ENCODE results near the gene ADAMTS17.

The ADAMTS17 gene

GRCh38 chr15:100284701-100285100, 57.1 kb downstream of the ADAMTS17 start:
- Mint-ChIP-seq H3K9me3 (peaks cover 4% of the 10 kb centered on the region), H3K4me1 (no peaks in the 10 kb centered on the region), H3K36me3 (no peaks in the 10 kb centered on the region), H3K27me3 (peaks cover 4% of the 10 kb centered on the region), H3K4me3 (no peak overlapping the region), H3K27ac (no peak overlapping the region)
- ATAC-seq (ENCODE audit: low read depth) (no peak), DNase-seq (ENCODE audit: low spot score in 2 of 2) (no peak)

DNA sequence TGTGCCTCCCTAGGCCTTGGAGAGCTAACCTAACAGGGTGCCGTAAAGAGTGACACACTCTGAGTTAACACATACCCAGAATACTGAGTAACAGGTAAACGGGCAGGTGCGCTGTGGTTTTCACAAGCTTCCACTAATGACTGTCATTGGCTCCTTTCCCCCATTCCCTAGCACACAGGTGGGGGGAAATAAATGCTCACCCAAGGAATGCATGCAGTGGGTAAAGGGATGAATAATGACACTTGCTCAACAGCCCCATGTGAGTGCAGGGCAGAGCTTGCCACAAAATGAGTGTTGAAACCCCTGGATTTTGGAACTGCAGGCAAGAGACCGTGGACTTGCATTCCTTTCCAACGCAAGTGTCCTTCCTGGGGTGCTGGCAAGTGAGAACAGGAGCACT, 57.6 kb downstream of the ADAMTS17 start:
- ATAC-seq (ENCODE audit: low read depth) = no peak
- no peak for DNase-seq (ENCODE audit: low spot score in 2 of 2)
- no peaks in the 10 kb centered on the region for H3K4me1 Mint-ChIP-seq
- no peak overlapping the region for H3K4me3 Mint-ChIP-seq
- no peaks in the 10 kb centered on the region for H3K36me3 Mint-ChIP-seq
- peaks cover 2% of the 10 kb centered on the region for H3K9me3 Mint-ChIP-seq
- no peak overlapping the region for H3K27ac Mint-ChIP-seq
- H3K27me3 Mint-ChIP-seq = peaks cover 4% of the 10 kb centered on the region

GRCh38 chr15:100281096-100281917, 60.5 kb downstream of the ADAMTS17 start:
- Mint-ChIP-seq H3K9me3 (no peaks in the 10 kb centered on the region), H3K27me3 (peaks cover 4% of the 10 kb centered on the region), H3K36me3 (no peaks in the 10 kb centered on the region), H3K4me1 (no peaks in the 10 kb centered on the region), H3K4me3 (no peak overlapping the region), H3K27ac (no peak overlapping the region)
- ATAC-seq (ENCODE audit: low read depth) (no peak), DNase-seq (ENCODE audit: low spot score in 2 of 2) (no peak)

DNA sequence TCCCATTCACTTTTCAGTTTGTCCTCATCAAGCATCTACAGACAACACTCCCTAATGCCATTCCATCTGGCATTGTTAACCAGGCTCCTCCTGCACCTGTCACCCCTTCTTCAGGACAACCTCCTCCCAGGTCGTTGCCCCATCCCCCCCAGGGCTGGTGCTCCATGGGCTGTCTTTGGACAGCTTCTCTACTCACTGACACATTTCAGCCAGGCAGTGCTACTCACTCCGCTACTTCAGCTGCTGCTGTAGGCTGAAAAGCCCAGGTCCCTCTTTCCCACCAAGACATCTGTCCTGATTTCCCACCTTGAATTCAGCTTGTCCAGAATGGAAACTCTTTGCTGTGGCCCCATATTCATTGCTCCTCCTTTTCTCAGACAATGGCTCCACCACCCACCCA, 61.9 kb downstream of the ADAMTS17 start:
- no peaks in the 10 kb centered on the region for H3K36me3 Mint-ChIP-seq
- no peak overlapping the region for H3K27ac Mint-ChIP-seq
- no peaks in the 10 kb centered on the region for H3K9me3 Mint-ChIP-seq
- H3K27me3 Mint-ChIP-seq = peaks cover 8% of the 10 kb centered on the region
- no peak overlapping the region for H3K4me3 Mint-ChIP-seq
- no peak for ATAC-seq (ENCODE audit: low read depth)
- no peaks in the 10 kb centered on the region for H3K4me1 Mint-ChIP-seq
- no peak for DNase-seq (ENCODE audit: low spot score in 2 of 2)

DNA sequence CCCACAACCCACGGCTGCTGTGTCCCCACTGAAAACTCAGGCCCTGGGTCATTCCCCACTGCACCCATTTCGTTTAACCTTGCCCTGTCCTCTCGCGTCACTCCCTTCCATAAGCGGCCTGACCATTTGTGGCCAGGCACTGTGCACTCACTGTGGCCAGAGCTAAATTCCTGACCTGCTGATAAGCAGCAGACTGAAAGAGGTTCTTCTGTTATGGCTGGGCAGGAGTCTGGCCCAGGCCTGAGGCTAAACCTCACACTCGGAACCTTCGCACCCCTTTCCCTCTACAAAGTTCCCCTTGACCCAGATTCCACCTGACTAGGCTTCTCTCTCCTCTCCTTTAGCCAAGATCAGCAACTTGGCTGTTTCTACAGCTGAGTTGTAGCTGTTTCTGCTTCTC, 62.3 kb downstream of the ADAMTS17 start:
- no peaks in the 10 kb centered on the region for H3K9me3 Mint-ChIP-seq
- peaks cover 8% of the 10 kb centered on the region for H3K27me3 Mint-ChIP-seq
- no peaks in the 10 kb centered on the region for H3K4me1 Mint-ChIP-seq
- DNase-seq (ENCODE audit: low spot score in 2 of 2) (no peak), ATAC-seq (ENCODE audit: low read depth) (no peak)
- no peak overlapping the region for H3K27ac Mint-ChIP-seq
- no peak overlapping the region for H3K4me3 Mint-ChIP-seq
- H3K36me3 Mint-ChIP-seq = no peaks in the 10 kb centered on the region

DNA sequence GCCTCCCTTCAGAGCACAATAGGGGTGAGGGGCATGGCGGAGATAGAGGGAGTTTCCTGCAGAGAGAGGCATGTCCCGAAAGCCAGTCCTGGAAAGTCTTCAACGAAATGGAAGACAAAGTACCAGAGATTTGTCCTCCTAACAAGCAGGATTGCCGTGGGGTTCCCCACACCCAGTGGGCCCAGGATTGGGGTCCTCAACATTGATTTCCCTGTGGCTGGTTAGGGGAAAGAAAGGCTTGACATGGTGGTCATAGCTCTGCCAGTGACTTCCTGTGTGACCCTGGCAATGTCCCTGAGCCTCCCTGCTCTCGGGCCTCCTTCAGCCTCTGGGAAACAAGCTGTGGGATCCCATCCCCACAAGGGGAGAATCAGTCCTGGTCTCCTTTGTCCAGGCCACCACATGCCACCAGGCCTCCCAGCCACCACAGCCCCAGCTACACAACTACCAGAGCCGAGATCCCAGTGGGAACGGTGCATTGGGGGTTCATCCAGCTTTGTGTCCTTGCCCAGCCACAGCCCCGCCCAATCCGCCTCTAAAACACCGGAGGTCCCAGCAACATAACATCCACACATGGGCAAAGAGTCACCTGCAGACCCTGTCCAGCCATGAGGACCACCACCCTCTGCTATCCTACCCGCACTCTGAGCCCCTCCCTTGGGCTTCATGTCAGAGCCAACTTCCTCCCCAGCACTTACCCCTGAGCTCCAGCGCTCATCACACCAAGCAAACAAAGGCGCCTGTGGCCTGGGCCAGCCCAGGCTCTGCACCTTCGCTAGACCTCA, 63.0 kb downstream of the ADAMTS17 start:
- Mint-ChIP-seq H3K4me1 (no peaks in the 10 kb centered on the region), H3K27ac (no peak overlapping the region), H3K9me3 (peaks cover 1% of the 10 kb centered on the region), H3K4me3 (no peak overlapping the region), H3K36me3 (no peaks in the 10 kb centered on the region), H3K27me3 (peaks cover 8% of the 10 kb centered on the region)
- DNase-seq (ENCODE audit: low spot score in 2 of 2) (no peak), ATAC-seq (ENCODE audit: low read depth) (no peak)

DNA sequence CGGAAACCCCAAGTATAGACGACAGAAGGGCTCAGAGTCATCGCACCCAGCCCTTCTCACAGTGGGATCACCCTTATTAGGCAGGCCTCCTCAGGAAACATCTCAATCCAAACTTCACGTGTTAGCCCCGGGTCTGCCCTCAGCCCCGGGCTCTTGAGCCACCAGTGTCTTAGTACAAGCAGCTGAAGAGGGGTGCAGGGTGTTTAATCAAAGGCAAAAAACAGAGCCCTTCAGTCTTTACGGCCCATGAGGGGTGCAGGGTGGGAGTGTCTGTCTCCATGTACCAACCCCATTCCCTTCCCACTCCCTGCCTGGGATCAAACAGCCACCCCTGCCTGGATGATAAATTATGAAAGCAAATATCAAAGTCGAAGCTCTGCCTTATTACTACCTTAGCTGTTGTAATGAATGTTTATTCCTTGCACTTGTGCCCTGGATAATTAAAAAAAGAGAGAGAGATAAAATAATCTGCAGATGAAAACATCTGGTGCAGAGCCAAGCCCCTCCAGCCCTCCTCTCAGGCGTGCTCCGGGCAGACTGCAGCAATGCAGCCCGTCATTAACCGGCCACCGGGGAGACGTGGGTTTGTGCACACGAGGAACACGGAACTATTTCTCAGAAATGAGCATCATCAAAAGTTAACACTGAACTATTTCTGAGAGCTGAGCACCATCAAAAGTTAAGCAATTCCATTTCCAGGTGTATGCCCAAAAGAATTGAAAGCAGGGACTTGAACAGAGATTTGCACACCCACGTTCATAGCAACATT, 64.5 kb downstream of the ADAMTS17 start:
- peaks cover 8% of the 10 kb centered on the region for H3K27me3 Mint-ChIP-seq
- no peaks in the 10 kb centered on the region for H3K36me3 Mint-ChIP-seq
- no peak for ATAC-seq (ENCODE audit: low read depth)
- H3K27ac Mint-ChIP-seq = no peak overlapping the region
- H3K4me1 Mint-ChIP-seq = no peaks in the 10 kb centered on the region
- DNase-seq (ENCODE audit: low spot score in 2 of 2) = no peak
- H3K4me3 Mint-ChIP-seq = no peak overlapping the region
- H3K9me3 Mint-ChIP-seq = peaks cover 14% of the 10 kb centered on the region

- peaks cover 8% of the 10 kb centered on the region for H3K27me3 Mint-ChIP-seq
- DNase-seq (ENCODE audit: low spot score in 2 of 2) (no peak), ATAC-seq (ENCODE audit: low read depth) (no peak)
- H3K4me3 Mint-ChIP-seq = no peak overlapping the region
- no peaks in the 10 kb centered on the region for H3K4me1 Mint-ChIP-seq
- peaks cover 18% of the 10 kb centered on the region for H3K9me3 Mint-ChIP-seq
- no peaks in the 10 kb centered on the region for H3K36me3 Mint-ChIP-seq
- no peak overlapping the region for H3K27ac Mint-ChIP-seq
These were observed 65.3 kb downstream of the ADAMTS17 start for GRCh38 chr15:100276506-100276905.

DNA sequence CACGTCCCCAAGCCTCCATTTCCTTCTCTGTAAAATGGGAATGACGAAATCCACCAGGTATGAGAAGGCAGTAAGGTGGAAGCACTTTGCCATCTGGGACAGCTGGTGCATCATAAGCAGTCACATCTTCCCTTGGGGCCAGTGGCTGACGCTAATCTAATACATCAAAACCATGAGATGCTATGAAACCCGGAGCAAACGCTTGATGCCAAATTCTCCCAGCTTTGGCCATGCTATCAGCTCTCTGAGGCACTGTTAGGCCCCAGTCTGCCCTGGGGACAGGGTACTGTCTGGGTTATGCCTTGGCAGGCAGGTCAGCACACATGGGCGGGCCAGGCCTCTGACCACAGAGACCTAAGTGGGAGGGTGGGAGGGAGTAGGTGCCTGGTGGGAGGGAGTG, 66.1 kb downstream of the ADAMTS17 start:
- Mint-ChIP-seq H3K36me3 (peaks cover 1% of the 10 kb centered on the region), H3K9me3 (peaks cover 21% of the 10 kb centered on the region), H3K27me3 (peaks cover 8% of the 10 kb centered on the region), H3K4me3 (no peak overlapping the region), H3K27ac (no peak overlapping the region), H3K4me1 (no peaks in the 10 kb centered on the region)
- DNase-seq (ENCODE audit: low spot score in 2 of 2) (no peak), ATAC-seq (ENCODE audit: low read depth) (no peak)

- no peaks in the 10 kb centered on the region for H3K27me3 Mint-ChIP-seq
These were observed 71.9 kb downstream of the ADAMTS17 start for GRCh38 chr15:100269831-100270230.

GRCh38 chr15:100266166-100266565, 75.6 kb downstream of the ADAMTS17 start:
- H3K36me3 Mint-ChIP-seq = peaks cover 1% of the 10 kb centered on the region
- no peaks in the 10 kb centered on the region for H3K27me3 Mint-ChIP-seq
- no peaks in the 10 kb centered on the region for H3K4me1 Mint-ChIP-seq
- H3K9me3 Mint-ChIP-seq = peaks cover 11% of the 10 kb centered on the region
- H3K4me3 Mint-ChIP-seq = no peak overlapping the region
- H3K27ac Mint-ChIP-seq = no peak overlapping the region
- no peak for ATAC-seq (ENCODE audit: low read depth)
- DNase-seq (ENCODE audit: low spot score in 2 of 2) = no peak

More at GRCh38 chr15:100269831-100270230, 71.9 kb downstream of the ADAMTS17 start:
- DNase-seq (ENCODE audit: low spot score in 2 of 2) (no peak), ATAC-seq (ENCODE audit: low read depth) (no peak)
- Mint-ChIP-seq H3K4me1 (no peaks in the 10 kb centered on the region), H3K9me3 (peaks cover 29% of the 10 kb centered on the region), H3K27ac (no peak overlapping the region), H3K4me3 (no peak overlapping the region), H3K36me3 (peaks cover 1% of the 10 kb centered on the region)

DNA sequence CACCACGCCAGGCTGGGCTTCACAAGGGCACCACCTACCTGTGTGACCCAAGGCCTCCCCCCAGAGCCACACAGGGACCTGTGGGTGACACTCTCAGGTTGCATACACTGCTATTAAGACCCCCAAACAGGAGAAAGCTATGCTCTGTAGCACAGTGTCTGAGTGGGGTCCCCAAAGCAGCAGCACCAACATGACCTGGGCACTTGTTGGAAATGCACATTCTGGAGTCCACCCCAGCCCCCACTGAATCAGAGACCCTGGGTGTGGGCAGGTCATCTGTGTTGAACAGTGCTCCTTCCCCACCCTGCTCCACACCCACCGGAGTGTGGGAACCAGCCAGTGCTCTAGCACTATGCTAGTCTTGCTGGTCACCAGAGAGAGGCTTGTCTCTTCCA, 76.1 kb downstream of the ADAMTS17 start:
- ATAC-seq (ENCODE audit: low read depth) (no peak), DNase-seq (ENCODE audit: low spot score in 2 of 2) (no peak)
- Mint-ChIP-seq H3K36me3 (no peaks in the 10 kb centered on the region), H3K27me3 (no peaks in the 10 kb centered on the region), H3K4me3 (no peak overlapping the region), H3K27ac (no peak overlapping the region), H3K9me3 (peaks cover 9% of the 10 kb centered on the region), H3K4me1 (no peaks in the 10 kb centered on the region)

DNA sequence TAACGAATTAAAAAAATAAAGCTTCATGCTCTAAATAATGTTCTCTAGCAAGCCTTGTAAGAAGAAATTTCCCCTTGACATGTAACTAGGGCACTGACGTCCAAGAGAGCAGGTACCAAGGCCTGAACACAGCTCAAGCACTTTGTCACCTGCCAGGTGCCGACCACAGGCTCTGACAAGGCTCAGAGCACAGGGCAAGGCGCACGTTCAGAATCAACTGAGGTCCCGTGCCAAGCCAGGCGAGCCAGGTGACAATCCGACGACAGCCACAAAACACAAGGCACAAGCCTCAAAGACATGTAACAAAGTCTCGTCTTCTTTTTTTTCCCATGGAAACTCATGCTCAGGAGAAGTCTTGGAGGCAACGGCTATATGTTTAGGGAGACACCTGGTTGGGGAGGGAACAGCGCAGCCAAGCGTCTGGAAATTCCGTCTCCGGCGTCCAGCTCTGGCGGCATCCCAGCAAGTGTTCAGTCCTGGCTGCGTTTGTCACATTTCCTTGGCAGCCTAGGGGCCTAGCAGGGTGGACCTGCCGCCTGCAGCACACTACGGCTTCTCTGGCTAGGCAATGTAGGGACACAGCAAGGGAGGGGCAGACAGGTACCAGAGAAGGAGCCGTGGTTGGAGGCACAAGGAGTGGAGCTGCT, 76.7 kb downstream of the ADAMTS17 start:
- H3K9me3 Mint-ChIP-seq = peaks cover 9% of the 10 kb centered on the region
- ATAC-seq (ENCODE audit: low read depth) = no peak

More for the DNA sequence above, 76.7 kb downstream of the ADAMTS17 start:
- no peaks in the 10 kb centered on the region for H3K4me1 Mint-ChIP-seq
- H3K27ac Mint-ChIP-seq = no peak overlapping the region
- DNase-seq (ENCODE audit: low spot score in 2 of 2) = no peak
- H3K36me3 Mint-ChIP-seq = no peaks in the 10 kb centered on the region
- H3K27me3 Mint-ChIP-seq = no peaks in the 10 kb centered on the region
- no peak overlapping the region for H3K4me3 Mint-ChIP-seq
